HepG2 (cell line): ENCODE data around the gene SPNS2. TPM values are rescaled to one million over a fixed set of nuclear protein-coding genes. Genes with fewer than 3 reads are reported as not detected.

Source experiments
- CC2D1A ChIP-seq: sonication (generic); formaldehyde crosslinking; IDR thresholded peaks from 2 replicates; pipeline ENCODE4 v1.8.1; 2023; ENCODE audit warnings: mild to moderate bottlenecking, missing genetic modification reagents
- EP300 ChIP-seq, 3 experiments: sonication (generic) in 1 of 3; formaldehyde crosslinking in 1 of 3; IDR thresholded peaks; 2 replicates each; pipeline versions ENCODE4 v1.5.1 to v1.6.1; 2011 to 2020; ENCODE audit warnings: low read depth in 2 of 3, low read length in 2 of 3, borderline replicate concordance in 1 of 3, improper control_type of control experiment in 1 of 3, mild to moderate bottlenecking in 1 of 3, missing genetic modification reagents in 1 of 3, moderate library complexity in 1 of 3
- FOXC1 ChIP-seq: sonication (generic); formaldehyde crosslinking; IDR thresholded peaks from 2 replicates; pipeline ENCODE4 v1.8.0; 2022; ENCODE audit warnings: mild to moderate bottlenecking, missing genetic modification reagents, borderline replicate concordance
- GMEB1 ChIP-seq: sonication (generic); formaldehyde crosslinking; IDR thresholded peaks from 2 replicates; pipeline ENCODE4 v1.5.1; 2020; ENCODE audit warnings: missing genetic modification reagents, mild to moderate bottlenecking, borderline replicate concordance
- HHEX ChIP-seq: IDR thresholded peaks from 2 replicates; pipeline ENCODE4 v1.6.1; 2016; ENCODE audit warnings: control low read depth
- KLF6 ChIP-seq: IDR thresholded peaks from 2 replicates; pipeline ENCODE4 v1.8.0; 2016; ENCODE audit warnings: missing biosample characterization, missing genetic modification reagents
- MTA1 ChIP-seq: sonication (generic); formaldehyde crosslinking; IDR thresholded peaks from 2 replicates; pipeline ENCODE4 v1.4.0; 2020; ENCODE audit warnings: missing genetic modification reagents, mild to moderate bottlenecking, borderline replicate concordance
- NFRKB ChIP-seq: fragments of 450-650 bp; IDR thresholded peaks from 2 replicates; pipeline ENCODE4 v1.6.1; 2017
- RNF2 ChIP-seq: fragments of 450-650 bp; conservative IDR thresholded peaks from 2 replicates; pipeline ENCODE4 v1.6.1; 2016; ENCODE audit warnings: low read depth
- SMC3 ChIP-seq: IDR thresholded peaks from 2 replicates; pipeline ENCODE4 v1.6.1; 2011; ENCODE audit warnings: low read length, improper control_type of control experiment
- TAF15 ChIP-seq: fragments of 200-400 bp; formaldehyde crosslinking; IDR thresholded peaks from one replicate; pipeline ENCODE4 v1.6.1; 2018; ENCODE audit warnings: mild to moderate bottlenecking, low read depth, low read length; ENCODE audit not compliant: poor library complexity, severe bottlenecking
- TCF7L2 ChIP-seq: IDR thresholded peaks from 2 replicates; pipeline ENCODE4 v1.6.1; 2011; ENCODE audit warnings: mild to moderate bottlenecking, low read depth, low read length, moderate library complexity
- ZEB1 ChIP-seq: IDR thresholded peaks from 2 replicates; pipeline ENCODE4 v1.6.1; 2012; ENCODE audit warnings: mild to moderate bottlenecking, low read depth, inconsistent platforms; ENCODE audit not compliant: insufficient replicate concordance
- ZNF350 ChIP-seq: sonication (generic); formaldehyde crosslinking; IDR thresholded peaks from 2 replicates; pipeline ENCODE4 v1.4.0; 2020; ENCODE audit warnings: mild to moderate bottlenecking, low read depth, missing genetic modification reagents, borderline replicate concordance
- ZNF556 ChIP-seq: sonication (generic); formaldehyde crosslinking; IDR thresholded peaks from 2 replicates; pipeline ENCODE4 v1.4.0; 2020; ENCODE audit warnings: mild to moderate bottlenecking, missing genetic modification reagents, borderline replicate concordance
- ZNF574 ChIP-seq: sonication (generic); formaldehyde crosslinking; IDR thresholded peaks from 2 replicates; pipeline ENCODE4 v1.4.0; 2020; ENCODE audit warnings: missing genetic modification reagents
- ZNF589 ChIP-seq: sonication (generic); formaldehyde crosslinking; conservative IDR thresholded peaks from 2 replicates; pipeline ENCODE4 v1.8.0; 2022; ENCODE audit warnings: mild to moderate bottlenecking, moderate library complexity, missing genetic modification reagents
- polyA plus RNA-seq, 8 experiments: library from polyadenylated mRNA; depleted of rRNA in 3 of 8; stranded (reverse) in 7 of 8; unstranded in 1 of 8; fragments of >200 nt; fragmentation: Illumina TruSeq in 4 of 8; extraction: Trizol in 4 of 8; gene quantifications; 2 replicates each; pipeline versions ENCODE4 v1.2.1 to v1.2.3, GENCODE V29; 2011 to 2016; ENCODE audit warnings: low read depth in 4 of 8, missing spikeins in 1 of 8, mixed read lengths in 1 of 8; ENCODE audit not compliant: insufficient read depth in 1 of 8
- total RNA-seq, 5 experiments: library from RNA; depleted of rRNA; stranded (reverse); fragments of >200 nt; fragmentation: Illumina TruSeq; extraction: Trizol; gene quantifications; 2 replicates each; pipeline ENCODE4 v1.2.3, GENCODE V29; 2016; ENCODE audit warnings: low read depth in 1 of 5
- TF ChIP-seq, protein P1 (sequence below): sonication (generic); formaldehyde crosslinking; IDR thresholded peaks from 2 replicates; pipeline ENCODE4 v1.5.0; 2020; ENCODE audit warnings: mild to moderate bottlenecking, missing genetic modification reagents
- TF ChIP-seq, protein P2 (sequence below): sonication (generic); formaldehyde crosslinking; IDR thresholded peaks from 2 replicates; pipeline ENCODE4 v1.8.0; 2022; ENCODE audit warnings: mild to moderate bottlenecking, missing genetic modification reagents; ENCODE audit not compliant: insufficient replicate concordance
- TF ChIP-seq, protein P3 (sequence below): sonication (generic); formaldehyde crosslinking; IDR thresholded peaks from 2 replicates; pipeline ENCODE4 v1.8.0; 2022; ENCODE audit warnings: missing genetic modification reagents, low read depth, mild to moderate bottlenecking, borderline replicate concordance

Gene SPNS2
- total and polyA plus RNA-seq, 2 of the 13 experiments (the other 11 are each of a cell fraction or from before 2014, with no cell fraction given), result 0.01 TPM; not detected in 1

GRCh38 chr17:4566785-4567184 lies 68.1 kb downstream of the SPNS2 start (continued):
- no peak for TF ChIP-seq GMEB1 (CRISPR knock-in tag)
- TF ChIP-seq TAF15, result no peak
- no peak for TF ChIP-seq ZNF350
- TF ChIP-seq, protein P1, sequence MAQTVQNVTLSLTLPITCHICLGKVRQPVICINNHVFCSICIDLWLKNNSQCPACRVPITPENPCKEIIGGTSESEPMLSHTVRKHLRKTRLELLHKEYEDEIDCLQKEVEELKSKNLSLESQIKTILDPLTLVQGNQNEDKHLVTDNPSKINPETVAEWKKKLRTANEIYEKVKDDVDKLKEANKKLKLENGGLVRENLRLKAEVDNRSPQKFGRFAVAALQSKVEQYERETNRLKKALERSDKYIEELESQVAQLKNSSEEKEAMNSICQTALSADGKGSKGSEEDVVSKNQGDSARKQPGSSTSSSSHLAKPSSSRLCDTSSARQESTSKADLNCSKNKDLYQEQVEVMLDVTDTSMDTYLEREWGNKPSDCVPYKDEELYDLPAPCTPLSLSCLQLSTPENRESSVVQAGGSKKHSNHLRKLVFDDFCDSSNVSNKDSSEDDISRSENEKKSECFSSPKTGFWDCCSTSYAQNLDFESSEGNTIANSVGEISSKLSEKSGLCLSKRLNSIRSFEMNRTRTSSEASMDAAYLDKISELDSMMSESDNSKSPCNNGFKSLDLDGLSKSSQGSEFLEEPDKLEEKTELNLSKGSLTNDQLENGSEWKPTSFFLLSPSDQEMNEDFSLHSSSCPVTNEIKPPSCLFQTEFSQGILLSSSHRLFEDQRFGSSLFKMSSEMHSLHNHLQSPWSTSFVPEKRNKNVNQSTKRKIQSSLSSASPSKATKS (CRISPR knock-in tag), result no peak
- no peak for TF ChIP-seq CC2D1A
- no peak for TF ChIP-seq NFRKB
- no peak for TF ChIP-seq ZNF589
- no peak for TF ChIP-seq KLF6
- no peak for TF ChIP-seq TCF7L2
- no peak for TF ChIP-seq ZNF556 (CRISPR knock-in tag)
- TF ChIP-seq ZEB1, result peak; percentile 25
- TF ChIP-seq, protein P2, sequence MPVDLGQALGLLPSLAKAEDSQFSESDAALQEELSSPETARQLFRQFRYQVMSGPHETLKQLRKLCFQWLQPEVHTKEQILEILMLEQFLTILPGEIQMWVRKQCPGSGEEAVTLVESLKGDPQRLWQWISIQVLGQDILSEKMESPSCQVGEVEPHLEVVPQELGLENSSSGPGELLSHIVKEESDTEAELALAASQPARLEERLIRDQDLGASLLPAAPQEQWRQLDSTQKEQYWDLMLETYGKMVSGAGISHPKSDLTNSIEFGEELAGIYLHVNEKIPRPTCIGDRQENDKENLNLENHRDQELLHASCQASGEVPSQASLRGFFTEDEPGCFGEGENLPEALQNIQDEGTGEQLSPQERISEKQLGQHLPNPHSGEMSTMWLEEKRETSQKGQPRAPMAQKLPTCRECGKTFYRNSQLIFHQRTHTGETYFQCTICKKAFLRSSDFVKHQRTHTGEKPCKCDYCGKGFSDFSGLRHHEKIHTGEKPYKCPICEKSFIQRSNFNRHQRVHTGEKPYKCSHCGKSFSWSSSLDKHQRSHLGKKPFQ (CRISPR knock-in tag), result no peak
- TF ChIP-seq RNF2, result no peak
- TF ChIP-seq MTA1 (CRISPR knock-in tag), result no peak
- TF ChIP-seq, protein P3, sequence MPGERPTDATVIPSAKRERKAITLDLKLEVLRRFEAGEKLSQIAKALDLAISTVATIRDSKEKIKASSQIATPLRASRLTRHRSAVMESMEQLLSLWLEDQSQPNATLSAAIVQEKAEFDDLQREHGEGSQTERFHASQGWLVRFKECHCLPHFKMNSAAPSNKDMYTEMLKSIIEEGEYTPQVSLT (CRISPR knock-in tag), result no peak
- TF ChIP-seq FOXC1 (CRISPR knock-in tag), result no peak
- TF ChIP-seq SMC3, result peak; percentile 82
- no peak for TF ChIP-seq EP300 (IDR thresholded peaks at IDR 0.05; ENCODE audit: low read depth in 2 of 2, low read length in 2 of 2)
- TF ChIP-seq EP300 (CRISPR knock-in tag; IDR thresholded peaks at IDR 0.05; ENCODE audit: borderline replicate concordance), result no peak
- no peak for TF ChIP-seq HHEX
- TF ChIP-seq ZNF574 (CRISPR knock-in tag), result 0 out of 2 replicates have a peak, but pooled peaks have one; percentile 1
